ENCODE data around the gene ORAI2.
"Not testable (repeated sequence)": the region's sequence is repeated elsewhere in the genome, so short reads cannot be mapped to it uniquely, and the experiment has no call there.

The ORAI2 gene

DNA sequence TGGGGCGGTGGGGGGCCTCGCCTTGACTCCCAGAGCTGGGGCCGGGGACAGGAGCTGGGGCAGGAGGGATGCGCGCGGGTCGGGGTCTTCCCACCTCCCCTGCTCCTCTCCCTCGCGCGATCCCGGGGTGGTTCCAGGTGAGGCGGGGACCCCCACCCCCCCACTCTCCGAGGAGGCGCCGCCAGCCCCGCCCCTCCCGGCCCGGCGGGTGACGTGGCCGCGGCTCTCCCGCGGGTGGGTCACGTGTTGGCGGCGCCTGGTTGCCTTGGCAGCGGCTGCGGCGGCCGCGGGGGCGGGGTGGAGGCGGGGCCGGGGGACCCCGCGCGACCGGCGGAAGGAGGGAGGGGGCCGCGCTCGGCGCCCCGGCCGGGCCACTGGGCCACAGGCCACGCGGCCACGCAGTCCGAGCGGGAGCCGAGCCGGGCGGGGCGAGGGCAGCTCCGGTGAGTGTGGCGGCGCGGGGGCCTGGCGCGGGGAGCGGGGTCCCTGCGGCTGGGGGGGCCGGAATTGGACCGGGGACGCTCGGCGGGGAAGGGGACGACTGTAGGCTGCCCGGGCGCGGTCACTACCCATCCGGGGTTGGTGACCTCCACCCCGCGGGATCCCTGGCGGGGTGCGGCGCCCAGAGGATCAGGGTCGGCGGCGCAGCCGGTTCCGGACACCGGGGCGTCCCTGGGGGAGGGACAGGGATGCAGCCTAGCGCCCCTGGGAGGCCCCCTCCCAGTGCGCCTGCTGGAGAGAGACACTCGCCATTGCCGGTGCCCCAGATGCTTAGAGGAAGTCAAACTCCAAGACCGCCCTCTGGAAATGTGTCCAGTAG is at the start of gene ORAI2:
TSS of gene ORAI2 (plus strand) at position 357 of the 820 bp plus-strand sequence. CDS start 5,382 bp downstream, outside the sequence.
- in situ Hi-C loops (cut with HindIII; ENCODE audit: low sequenced_read_pairs) = no loop called here

DNA sequence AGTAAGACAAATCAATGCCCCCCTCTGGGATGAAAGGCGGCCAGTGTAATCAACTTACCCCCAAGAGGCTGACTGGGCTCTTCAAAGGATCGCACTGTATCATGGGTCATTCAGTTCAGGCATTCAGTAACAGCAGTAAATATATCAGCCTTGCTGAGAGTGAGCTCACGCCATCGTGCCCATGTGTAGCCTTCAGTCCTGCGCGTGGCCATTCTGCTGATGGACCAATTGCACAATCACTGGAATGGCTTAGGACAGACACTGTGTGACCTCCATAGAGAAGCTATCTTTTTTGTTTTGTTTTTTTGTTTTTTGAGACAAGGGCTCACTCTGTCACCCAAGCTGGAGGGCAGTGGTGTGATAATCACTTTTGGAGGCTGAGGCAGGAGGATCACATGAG is 46.3 kb upstream of the ORAI2 start:
- in situ Hi-C loops (cut with HindIII; ENCODE audit: low sequenced_read_pairs) = no loop called here

DNA sequence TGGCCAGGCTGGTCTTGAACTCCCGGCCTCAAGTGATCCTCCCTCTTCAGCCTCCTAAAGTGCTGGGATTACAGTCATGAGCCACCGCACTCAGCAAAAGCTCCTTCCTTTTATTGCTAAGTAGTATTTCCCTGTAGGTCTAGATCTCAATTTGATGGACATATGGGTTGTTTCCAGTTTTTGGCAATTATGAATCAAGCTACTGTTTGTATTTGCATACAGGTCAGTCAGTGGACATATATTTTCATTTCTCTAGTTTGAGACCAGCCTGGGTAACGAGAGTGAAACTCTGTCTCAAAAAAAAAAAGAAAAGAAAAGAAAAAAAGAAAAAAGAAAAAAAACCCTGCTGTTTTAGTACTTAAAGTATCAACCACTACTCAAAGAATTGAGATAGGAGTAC is 43.6 kb upstream of the ORAI2 start:
- in situ Hi-C loops (cut with HindIII; ENCODE audit: low sequenced_read_pairs) = loop anchor here (10.0 kb wide), 1 partner anchor 105 kb away; the partner anchor contains the start of gene SH2B2

DNA sequence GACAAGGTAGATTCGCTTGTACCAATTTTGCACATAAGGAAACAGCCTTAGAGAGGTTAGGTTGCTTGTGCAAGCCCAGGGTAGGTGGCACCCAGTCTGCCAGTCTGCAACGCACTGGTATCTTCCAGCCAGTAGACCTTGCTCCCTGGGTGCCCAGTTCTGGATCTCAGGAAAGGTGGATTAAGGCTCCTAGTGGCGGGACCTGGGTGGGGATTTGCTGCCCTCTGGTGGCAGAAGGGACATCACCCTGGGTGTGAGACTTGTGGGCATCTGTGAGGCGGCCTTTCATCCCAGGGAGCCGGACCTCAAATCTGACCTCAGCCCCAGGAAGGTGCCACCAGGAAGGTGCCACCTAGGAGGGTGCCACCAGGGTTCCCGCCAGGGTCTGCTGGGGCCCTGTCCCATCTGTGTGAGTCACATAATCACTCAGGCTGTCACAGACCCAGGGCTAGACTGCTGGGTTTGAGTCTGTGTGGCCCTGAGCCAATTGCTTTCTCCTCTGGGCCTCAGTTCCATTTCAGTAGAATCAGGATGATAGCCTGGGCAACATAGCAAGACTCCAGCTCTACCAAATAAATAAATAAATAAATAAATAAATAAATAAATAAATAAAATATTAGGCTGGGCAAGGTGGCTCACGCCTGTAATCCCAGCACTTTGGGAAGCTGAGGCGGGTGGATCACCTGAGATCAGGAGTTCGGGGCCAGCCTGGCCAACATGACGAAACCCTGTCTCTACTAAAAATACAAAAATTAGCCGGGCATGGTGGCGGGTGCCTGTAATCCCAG is 42.5 kb upstream of the ORAI2 start:
- in situ Hi-C loops (cut with HindIII; ENCODE audit: low sequenced_read_pairs) = loop anchor here (10.0 kb wide), 1 partner anchor 106 kb away; the partner anchor contains the start of gene SH2B2

DNA sequence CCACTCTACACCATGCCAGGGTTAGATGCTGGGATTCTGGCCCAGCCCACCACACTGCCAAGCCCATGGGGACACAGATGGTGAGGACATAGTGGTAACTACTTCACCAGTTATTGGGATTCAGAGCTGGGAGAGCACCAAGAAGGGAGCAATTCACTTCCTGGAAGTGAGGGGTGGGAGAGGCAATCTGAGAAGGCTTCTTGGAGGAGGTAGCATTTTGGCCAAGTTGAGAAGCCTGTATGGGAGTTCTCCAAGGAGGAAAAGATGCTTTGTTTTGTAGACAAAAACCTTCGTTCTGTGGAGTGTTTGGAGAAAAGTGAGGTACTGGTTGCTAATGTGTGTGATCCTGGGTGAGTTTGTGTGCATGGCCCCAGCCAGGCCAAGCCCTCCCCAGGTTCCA is 41.0 kb upstream of the ORAI2 start:
- in situ Hi-C loops (cut with HindIII; ENCODE audit: low sequenced_read_pairs) = loop anchor here (10.0 kb wide), 1 partner anchor 108 kb away; the partner anchor contains the start of gene SH2B2

DNA sequence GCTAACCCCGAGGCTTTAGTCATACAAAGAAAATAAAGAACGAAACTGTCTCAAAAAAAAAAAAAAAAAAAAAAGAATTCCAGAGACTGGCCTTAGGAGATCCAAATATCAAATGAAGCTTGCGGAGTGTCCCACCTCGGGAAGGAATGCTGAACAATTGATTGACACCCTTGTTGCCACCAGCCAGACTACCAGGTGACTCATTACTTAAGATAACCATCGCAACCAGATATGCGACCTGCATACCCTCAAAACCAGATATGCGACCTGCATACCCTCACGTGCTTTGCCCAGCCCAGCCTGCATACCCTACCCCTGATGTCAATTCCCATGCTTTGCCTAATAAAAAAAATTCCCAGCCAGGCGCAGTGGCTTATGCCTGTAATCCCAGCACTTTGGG is 39.9 kb upstream of the ORAI2 start:
- in situ Hi-C loops (cut with HindIII; ENCODE audit: low sequenced_read_pairs) = loop anchor here (10.0 kb wide), 1 partner anchor 109 kb away; the partner anchor contains the start of gene SH2B2

DNA sequence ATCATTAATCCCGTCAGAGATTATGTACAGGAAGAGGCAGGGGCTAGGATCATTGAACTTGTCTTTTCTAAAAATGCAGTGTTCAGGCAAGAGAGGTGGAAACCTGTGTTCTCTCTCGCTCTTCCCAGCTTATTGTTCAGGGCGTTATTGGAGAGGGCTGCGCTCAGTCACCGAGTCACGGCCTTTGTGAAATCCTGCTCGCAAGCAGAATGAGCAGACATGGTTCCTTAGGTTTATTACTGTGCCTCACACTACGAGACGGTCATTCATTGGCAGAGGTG is 37.8 kb upstream of the ORAI2 start:
- in situ Hi-C loops (cut with HindIII; ENCODE audit: low sequenced_read_pairs) = loop anchor here (10.0 kb wide), 1 partner anchor 111 kb away; the partner anchor contains the start of gene SH2B2

DNA sequence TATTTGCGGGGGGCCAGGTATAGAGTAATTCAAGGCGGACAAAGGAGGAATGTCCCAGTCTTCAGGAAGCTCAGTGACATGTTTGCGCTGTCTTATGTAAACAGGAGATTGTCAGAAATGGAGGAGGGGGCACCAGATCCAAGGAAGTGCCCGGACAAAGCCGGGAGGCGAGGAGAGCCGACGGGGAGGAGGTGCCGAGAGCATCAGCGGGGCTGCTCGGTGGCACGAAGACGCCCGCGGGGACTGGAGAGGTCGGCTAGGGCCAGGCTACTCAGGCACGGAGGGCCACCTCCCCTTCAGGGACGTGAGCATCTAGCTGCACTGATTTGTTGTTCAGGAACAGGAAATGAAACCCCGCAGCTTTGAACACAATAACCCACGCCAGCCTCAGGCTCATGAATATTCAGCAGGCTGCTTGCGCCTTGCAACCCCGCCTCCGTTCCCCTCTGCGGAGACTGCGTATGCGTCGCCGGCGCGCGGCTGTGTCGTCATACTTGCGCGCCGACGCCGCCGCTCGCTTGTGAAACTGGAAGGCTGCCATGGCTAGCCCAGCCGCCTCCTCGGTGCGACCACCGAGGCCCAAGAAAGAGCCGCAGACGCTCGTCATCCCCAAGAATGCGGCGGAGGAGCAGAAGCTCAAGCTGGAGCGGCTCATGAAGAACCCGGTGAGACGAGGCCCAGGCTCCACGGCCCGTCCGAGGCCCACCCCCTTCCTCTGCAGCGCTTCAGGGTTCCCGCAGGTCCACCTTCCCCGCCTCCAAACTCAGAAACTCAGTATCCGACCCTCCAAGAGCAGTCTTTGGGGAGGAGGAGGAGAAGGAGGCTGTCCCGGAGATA is 37.3 kb upstream of the ORAI2 start, which contains the start of gene PRKRIP1:
TSS of gene PRKRIP1 (plus strand) at position 491 of the 837 bp plus-strand sequence. CDS start at position 540, 49 bp downstream.
- in situ Hi-C loops (cut with HindIII; ENCODE audit: low sequenced_read_pairs) = loop anchor here (10.0 kb wide), 1 partner anchor 111 kb away; the partner anchor contains the start of gene SH2B2

DNA sequence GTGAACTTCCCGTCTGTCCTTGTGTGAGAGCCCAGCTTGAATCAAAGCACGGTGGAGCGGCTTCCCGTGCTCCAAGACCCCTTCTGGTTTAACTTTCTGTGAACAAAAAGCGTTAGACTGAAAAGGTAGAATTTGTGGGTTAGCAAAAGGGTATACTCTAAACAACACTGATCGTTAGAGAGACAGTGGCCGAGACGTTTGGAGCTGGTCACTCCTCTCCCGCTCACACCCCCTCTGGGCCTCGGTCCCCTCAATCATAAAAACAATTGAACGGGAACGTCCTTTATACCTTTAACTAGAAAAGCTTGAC is 36.7 kb upstream of the ORAI2 start:
- in situ Hi-C loops (cut with HindIII; ENCODE audit: low sequenced_read_pairs) = loop anchor here (10.0 kb wide), 1 partner anchor 112 kb away; the partner anchor contains the start of gene SH2B2

DNA sequence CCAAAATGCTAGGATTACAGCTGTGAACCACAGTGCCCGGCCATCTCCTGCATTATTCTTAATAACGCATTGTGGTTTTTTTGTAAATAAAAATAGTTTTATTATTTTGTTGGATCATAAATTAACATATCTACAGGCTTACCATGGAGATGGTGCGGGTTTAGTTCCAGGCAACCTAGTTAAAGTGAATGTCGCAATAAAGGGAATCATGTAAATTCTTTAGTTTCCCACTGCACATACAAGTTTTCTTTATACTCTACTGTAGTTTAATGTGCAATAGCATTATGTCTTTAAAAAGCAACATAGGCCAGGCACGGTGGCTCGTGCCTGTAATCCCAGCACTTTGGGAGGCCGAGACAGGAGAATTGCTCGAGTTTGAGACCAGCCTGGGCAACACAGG is 34.8 kb upstream of the ORAI2 start:
- in situ Hi-C loops (cut with HindIII; ENCODE audit: low sequenced_read_pairs) = loop anchor here (10.0 kb wide), 1 partner anchor 114 kb away; the partner anchor contains the start of gene SH2B2

DNA sequence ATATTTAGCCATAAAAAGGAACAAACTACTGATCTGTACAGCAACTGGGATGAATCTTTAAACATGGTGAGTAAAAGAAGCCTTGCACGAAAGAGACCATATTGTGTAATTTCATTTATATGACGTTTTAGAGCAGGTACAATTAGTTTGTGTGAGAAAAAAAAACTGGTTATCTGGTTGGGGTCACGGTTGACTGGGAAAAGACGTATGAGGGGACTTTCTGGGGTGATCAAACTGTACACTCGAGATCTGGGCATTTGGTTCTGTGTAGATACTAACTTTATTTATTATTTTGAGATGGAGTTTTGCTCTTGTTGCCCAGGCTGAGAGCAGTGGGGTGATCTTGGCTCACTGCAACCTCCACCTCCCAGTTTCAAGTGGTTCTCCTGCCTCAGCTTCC is 33.0 kb upstream of the ORAI2 start:
- in situ Hi-C loops (cut with HindIII; ENCODE audit: low sequenced_read_pairs) = no loop called here

DNA sequence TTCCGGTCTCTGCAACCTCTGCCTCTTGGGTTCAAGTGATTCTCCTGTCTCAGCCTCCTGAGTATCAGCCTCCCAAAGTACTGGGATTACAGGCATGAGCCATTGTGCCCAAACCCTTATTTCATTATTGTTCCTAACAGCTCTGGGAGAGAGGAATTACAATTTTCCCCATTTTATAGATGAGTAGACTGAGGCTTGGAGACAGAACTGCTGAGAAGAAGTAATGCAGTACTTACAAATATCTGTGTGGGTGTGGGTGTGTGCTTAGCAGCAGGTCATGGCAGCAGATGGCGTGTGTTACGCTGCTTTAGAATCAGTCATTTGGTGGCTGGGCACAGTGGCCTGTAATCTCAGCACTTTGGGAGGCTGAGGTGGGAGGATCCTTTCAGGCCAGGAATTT is 29.8 kb upstream of the ORAI2 start:
- in situ Hi-C loops (cut with HindIII; ENCODE audit: low sequenced_read_pairs) = no loop called here

DNA sequence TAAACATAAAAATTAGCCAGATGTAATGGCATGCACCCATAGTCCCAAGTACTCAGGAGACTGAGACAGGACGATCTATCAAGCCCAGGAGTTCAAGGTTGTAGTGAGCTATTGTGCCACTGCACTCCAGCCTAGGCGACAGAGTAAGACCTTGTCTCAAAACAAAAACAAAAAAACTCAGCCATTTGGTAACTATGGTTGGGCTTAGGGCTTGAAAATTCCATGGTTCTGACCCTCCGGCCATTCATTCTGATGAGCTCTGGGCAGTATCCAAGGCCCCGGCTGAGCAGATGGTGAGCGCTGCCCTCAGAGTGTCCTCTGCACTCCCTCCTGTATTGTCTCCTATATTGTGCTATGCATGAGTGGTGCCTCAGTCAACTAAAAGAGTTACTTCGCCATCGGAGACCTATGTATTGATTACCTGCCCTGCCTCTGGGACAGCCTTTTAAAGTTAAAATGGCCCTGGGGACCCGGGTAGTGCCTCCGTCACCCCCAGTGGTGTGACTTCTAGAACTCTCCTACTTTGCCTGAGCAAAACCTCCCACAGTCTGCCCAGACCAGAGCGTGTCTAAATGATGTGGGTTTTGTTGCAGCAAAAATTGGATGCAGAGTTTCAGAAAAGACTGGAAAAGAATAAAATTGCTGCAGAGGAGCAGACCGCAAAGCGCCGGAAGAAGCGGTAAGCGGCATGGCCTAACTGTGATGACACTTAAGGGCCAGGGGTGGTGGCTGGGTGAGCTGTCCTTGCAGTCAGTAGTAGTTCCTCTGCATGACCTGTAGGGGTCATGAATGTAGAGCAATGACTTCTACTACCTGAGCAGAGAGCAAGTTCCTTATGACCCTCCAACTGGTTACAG is 29.1 kb upstream of the ORAI2 start:
- in situ Hi-C loops (cut with HindIII; ENCODE audit: low sequenced_read_pairs) = no loop called here

DNA sequence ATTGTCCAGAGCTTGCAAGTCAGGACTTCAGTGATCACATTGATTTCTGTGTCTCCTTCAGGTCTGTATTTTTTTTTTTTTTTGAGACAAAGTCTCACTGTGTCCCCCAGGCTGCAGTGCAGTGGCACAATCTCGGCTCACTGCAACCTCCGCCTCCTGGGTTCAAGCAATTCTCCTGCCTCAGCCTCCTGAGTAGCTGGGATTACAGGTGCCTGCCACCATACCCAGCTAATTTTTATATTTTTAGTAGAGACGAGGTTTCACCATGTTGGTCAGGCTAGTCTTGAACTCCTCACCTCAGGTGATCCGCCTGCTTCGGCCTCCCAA is 28.6 kb upstream of the ORAI2 start:
- in situ Hi-C loops (cut with HindIII; ENCODE audit: low sequenced_read_pairs) = not testable (repeated sequence)

DNA sequence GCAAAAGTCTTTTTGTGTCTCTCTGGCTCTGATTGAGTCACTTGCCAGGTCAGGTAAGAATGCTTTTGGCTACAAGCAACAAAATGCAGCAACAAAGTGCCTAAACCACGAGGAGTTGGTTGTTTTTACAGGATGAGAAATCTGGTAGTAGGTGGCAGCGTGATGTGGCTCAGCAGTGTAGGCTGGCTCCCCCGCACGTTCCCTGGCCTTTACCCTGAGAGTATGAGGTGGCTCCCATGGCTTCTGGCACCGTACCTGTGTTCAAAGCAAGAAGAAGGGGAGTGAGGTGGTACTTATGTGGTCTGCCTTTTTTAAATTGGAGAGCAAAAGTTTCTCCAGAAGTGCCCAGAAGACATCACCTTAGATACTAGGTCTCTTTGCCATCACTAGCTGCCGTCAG is 25.5 kb upstream of the ORAI2 start:
- in situ Hi-C loops (cut with HindIII; ENCODE audit: low sequenced_read_pairs) = no loop called here

DNA sequence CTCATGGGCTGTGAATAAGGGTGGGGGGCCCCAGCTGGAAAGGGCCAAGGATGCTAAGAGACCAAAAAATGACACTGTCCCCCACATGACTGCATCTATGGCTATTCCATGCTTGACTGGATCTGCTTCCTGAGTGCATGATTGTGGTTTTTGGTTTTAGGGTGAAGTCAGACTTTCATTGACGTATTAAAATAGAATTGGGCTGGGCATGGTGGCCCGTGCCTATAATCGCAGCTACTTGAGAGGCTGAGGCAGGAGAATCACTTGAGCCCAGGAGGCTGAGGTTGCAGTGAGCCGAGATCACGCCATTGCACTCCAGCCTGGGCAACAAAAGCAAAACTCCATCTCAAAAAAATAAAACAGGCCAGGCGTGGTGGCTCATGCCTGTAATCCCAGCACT is 24.8 kb upstream of the ORAI2 start:
- in situ Hi-C loops (cut with HindIII; ENCODE audit: low sequenced_read_pairs) = not testable (repeated sequence)

DNA sequence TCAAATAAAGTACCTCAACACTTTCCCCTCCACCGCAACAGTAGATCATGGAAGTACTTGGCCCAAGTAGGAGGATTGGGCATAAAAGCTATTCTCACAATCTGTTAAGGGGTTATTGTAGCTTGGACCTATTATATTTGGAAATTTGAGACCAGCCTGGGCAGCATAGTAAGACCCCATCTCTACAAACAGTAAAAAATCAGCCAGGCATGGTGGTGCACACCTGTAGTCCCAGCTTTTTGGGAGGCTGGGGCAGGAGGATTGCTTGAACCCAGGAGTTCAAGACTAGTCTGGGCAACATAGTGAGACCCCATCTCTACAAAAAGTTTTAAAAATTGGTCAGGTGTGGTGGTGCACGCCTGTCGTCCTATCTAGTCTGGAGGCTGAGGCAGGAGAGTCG is 24.0 kb upstream of the ORAI2 start:
- in situ Hi-C loops (cut with HindIII; ENCODE audit: low sequenced_read_pairs) = no loop called here

DNA sequence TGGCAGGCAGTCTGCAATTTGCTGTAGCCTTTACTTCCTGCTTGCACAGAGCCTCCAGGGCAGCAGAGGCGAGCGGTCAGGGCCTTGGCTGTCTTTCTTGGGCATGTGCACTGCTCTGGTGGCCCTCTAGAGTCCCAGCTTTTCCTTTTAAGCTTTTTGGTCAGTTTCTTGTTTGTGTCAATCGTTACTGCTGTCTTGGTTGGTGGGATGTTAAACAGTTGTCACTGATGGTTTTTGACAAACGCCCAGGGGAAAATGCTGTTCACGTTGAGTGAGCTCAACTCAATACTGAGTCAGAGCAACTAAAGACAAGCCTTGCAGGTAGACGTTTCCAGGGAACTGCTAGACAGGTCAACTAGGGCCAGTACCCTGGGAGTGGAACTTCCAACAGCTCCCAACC is 23.3 kb upstream of the ORAI2 start:
- in situ Hi-C loops (cut with HindIII; ENCODE audit: low sequenced_read_pairs) = no loop called here

DNA sequence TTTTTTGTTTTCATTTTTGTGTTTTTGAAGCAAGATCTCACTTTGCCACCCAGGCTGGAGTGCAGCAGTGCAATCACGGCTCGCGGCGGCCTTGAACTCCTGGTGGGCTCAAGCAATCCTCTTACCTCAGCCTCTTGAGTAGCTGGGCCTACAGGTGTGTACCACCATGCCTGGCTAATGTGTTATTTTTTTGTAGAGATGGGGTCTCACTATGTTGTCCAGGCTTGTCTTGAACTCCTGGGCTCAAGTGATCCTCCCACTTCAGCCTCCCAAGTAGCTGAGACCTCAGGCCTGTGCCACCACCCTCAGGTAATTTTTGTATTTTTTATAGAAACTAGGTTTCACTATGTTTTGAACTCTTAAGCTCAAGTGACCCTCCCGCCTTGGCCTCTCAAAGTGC is 22.5 kb upstream of the ORAI2 start:
- in situ Hi-C loops (cut with HindIII; ENCODE audit: low sequenced_read_pairs) = no loop called here

DNA sequence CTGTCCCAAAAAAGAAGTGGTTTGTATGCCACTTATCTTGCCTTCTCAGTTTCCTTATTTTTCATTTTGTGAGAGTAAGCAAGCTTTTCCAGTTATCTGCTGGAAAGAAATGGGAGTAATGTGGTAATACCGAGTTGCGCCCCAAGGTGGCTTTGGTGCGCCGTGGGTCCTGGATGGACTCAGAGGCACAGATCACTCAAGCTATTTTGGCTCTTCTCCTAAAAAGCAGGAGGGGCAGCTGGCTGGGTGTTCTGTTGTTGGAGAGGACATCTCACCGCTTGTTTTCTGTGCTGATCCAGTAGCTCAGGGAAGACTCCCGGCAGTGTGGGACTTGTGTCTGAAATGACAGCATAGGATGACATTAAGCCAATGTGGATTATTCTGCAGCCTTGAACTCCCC is 20.8 kb upstream of the ORAI2 start:
- in situ Hi-C loops (cut with HindIII; ENCODE audit: low sequenced_read_pairs) = no loop called here
